ENCODE measurements around the gene ZFAND3. TPM values are rescaled to one million over a fixed set of nuclear protein-coding genes. Genes with fewer than 3 reads are reported as not detected.

The ZFAND3 gene
- 100 to 1,000 TPM; 127 to 176 (median 139) TPM for polyA plus RNA-seq (ENCODE audit: insufficient read length in 4 of 4)

- DNase-seq (ENCODE audit: low read depth in 4 of 4, low spot score in 3 of 4) = peak; percentile 93 to 95 (median 94)
Observed at GRCh38 chr6:37819177-37819801, at the start of gene ZFAND3. Gene ZFAND3 (plus strand): TSS chr6:37819727. CDS start chr6:37819946, 219 bp downstream.

DNA sequence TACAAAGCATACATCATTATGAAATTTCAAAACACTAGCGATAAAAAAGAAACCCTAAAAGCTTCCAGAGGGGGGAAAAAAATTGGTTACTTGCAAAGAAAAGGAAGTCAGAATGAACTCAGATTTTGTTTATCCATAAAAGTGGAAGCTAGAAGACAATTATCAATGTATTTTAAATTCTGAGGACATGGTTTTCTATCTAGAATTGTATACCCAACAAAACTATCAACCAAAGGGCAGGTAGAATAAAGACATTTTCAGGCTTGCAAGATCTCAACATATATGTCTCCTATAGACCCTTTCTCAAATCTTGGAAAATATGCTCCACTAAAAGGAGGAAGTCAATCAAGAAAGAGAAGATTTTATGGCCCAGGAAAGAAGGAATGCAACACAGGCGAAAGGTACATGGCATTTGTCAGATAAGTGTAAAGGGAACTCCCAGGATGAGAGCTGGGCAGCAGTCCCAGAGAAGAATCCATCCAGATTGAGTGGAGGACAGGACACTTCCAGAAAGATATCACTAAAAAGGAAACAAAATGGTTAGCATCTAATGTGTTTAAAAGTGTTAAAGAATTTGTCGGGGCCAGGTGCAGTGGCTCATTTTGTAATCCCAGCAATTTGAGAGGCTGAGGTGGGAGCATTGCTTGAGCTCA lies 45.4 kb upstream of the ZFAND3 start:
- no peak for DNase-seq (ENCODE audit: low read depth in 4 of 4, low spot score in 3 of 4)

DNA sequence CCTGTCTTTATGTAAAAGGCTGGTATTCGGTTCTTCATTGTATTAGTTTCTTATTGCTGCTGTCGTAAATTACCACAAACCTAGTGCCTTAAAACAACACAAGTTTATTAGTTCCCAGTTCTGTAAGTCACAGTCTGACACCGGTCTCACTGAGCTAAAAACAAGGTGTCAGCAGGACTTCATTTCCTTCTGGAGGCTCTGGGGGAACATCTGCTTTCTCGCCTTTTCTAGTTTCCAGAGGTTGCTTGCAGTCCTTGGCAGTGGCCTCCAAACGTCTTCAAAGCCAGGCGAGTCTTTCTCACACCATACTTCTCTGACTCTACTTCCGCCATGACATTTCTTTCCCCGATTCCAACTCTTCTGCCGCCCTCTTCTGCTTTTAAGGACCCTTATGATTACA lies 43.0 kb upstream of the ZFAND3 start:
- no peak for DNase-seq (ENCODE audit: low read depth in 4 of 4, low spot score in 3 of 4)

DNA sequence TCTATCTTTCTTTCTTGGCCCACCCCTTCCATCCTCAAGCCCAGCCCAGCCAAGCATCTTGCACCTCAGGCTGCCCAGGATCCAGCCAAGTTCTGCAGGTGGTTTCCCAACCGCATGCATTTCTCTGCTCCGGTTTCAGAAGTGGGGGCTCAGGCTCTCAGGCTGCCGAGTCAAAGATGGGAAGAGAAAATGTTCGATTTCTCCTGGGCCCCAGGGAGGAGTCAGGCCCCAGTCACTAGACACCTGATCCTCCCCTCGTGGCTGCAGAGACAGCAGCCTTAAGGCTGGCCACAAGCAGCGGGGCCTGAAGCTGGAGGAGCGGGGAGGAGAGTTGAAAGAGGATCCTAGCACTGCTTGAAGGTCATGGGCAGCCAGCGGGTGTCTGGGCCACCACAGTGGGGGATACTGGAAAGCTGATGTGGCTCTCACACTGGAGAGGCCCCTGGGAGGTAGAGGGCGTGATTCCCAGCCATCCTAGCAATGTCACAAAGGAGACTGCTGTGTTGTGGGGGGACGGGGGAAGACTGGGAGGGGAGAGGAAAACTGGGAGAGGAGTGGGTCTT lies 42.2 kb upstream of the ZFAND3 start:
- DNase-seq (ENCODE audit: low read depth in 4 of 4, low spot score in 3 of 4) = no peak

DNA sequence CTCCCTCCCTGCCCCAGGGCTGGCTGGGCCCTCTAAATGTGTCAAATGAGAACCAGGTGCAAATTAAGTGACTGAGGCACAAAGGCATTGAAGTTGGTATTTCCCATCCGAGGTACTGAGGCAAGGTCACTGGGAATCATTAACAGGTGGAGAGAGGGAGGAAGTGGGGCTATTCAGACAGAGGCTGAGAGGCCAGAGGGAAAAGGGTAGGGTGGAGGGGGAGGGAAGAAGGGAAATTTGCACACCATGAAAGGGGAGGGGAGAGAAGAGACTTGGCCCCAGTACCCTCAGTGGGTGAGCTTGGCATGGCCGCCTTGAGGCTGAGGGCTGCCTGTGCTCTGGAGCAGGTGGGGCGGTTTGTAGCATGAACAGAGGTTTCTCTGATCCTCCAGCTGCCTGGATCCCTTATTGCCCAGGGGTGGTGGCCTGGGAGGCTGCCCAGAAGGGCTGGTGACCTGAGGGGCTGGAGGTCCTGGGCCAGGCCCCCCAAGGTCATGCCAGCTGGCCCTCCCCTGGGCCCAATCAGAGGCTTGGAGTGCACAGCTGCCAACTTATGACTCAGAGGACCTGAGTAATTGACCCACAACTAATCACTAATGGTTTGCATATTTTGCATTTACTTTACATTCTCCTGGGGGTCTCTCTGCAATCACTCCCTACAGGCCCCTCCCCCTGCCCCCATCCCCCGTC lies 40.3 kb upstream of the ZFAND3 start:
- no peak for DNase-seq (ENCODE audit: low read depth in 4 of 4, low spot score in 3 of 4)

DNA sequence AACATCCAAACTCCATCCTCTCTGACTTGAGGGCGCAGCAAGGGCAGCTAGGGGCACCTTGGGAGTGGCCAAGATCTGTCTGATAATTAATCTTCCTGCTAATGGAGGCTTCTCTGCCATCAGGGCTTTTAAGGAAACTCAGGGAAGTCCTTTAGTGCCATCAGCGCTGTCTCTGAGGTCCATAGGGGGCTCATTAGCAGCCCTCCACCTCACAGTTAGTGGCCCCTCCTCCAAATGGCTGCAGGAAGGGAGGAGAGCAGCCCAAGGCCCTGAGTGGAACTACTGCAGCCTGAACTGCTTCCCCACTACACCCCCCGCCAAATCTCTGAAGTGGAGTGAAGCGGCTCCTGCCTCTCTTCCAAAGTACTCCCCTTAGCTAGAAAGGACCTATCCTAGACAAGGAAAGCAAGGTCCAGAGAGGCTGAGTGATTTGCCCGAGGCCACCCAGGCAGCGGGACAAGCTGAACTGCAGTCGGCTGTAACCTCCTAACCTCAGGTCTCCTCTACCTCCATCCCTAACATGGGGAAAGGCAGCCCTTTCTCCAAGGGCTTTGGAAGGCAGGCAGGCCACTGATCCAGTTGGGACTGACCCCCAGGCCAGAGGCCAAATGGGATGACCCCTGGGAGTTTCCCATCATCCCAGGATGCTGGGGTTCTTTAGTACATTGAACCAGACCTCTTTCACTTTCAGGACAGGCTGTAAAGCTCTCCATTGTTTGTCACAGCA lies 39.5 kb upstream of the ZFAND3 start:
- no peak for DNase-seq (ENCODE audit: low read depth in 4 of 4, low spot score in 3 of 4)

DNA sequence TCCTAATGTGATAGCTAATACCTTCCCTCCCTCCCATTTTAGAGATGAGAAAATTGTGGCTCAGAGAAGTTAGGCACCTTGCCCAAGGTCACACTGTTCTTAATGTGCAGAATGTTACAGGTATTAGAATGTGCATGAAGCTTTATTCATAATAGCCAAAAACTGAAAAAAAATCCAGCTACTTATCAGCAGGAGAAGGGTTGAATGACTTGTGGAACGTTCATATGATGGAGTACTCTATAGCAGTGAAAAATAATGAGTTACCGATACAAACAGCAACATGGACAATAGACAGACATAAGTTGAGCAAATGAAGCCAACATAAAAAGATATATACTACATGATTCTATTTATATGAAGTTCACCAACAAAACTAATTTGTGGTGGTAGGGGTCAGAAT lies 37.7 kb upstream of the ZFAND3 start:
- DNase-seq (ENCODE audit: low read depth in 4 of 4, low spot score in 3 of 4) = no peak

DNA sequence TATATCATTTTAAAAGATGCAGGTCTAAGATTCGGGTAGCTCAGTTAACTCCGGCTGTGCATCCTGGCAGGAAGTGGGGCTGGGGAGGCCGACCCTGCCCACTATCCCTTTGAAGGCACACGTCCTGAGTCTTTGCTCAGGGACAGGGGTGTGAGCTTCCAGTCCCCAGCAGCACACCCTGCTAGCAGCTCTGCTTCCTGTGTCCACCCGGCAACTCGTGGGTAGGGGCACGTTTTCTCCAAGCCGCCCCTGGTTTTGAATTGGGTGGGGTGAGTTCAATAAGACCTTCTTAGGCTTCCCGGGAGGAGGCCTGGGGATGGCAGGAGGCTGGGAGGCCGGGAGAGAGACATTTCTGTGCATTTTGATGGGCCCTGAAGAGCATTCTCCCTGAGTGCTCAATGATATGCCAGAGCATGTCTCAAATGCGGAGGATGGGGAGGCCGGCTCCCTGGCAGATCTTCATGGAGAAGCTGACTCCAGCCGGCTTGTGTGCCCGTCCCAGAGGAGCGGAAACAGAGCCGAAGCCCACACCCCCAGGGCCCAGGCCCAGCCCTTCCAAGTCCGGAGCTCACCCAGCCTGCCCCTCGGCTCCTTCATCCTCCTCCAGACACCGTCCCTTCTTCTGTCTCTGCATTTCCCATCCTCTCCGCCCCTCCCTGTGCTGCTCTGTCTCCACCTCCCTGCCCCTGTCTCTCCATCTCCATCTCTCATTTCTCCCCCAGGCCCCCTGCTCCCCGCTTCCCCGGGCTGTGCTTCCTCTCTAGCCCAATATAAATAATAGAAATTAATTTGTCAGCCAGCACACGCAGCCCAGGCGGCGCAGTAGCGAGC lies 36.3 kb upstream of the ZFAND3 start:
- no peak for DNase-seq (ENCODE audit: low read depth in 4 of 4, low spot score in 3 of 4)

DNA sequence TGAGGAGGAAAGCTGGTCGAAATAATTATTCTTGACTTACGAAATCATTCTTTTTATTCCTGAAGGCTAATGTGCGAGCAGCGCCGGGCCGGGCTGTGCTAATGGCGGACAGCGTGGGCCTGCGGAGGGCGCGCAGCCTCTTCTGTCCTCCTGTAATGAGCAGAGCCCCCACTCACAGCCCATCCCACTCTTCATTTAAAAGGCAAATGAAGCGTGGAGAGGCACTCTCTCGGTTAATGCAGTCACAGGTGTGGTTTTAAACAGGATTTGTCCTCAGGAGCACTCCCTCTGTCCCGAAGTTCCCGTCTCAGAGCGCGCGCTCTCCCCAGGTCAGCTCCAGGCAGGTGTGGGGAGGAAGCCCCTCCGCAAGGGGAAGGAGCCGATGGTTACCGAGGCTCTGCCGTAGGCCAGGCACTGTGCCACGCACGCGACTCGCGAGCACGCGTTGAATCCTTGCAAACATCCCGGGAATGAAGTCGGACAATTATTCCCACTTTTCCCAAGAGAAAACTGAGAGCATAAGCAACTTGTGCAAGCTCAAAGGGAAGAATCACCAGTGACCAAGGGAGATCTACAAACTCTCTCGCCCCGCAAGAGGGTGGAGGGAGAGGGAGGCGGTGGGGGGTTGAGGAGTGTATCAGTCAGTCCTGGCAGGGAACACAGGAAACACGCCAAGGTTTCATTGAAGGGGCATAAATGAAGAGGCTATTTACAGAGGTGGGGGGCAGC lies 35.5 kb upstream of the ZFAND3 start:
- DNase-seq (ENCODE audit: low read depth in 4 of 4, low spot score in 3 of 4) = no peak

GRCh38 chr6:37784585-37784967 lies 35.0 kb upstream of the ZFAND3 start:
- DNase-seq (ENCODE audit: low read depth in 4 of 4, low spot score in 3 of 4) = no peak

DNA sequence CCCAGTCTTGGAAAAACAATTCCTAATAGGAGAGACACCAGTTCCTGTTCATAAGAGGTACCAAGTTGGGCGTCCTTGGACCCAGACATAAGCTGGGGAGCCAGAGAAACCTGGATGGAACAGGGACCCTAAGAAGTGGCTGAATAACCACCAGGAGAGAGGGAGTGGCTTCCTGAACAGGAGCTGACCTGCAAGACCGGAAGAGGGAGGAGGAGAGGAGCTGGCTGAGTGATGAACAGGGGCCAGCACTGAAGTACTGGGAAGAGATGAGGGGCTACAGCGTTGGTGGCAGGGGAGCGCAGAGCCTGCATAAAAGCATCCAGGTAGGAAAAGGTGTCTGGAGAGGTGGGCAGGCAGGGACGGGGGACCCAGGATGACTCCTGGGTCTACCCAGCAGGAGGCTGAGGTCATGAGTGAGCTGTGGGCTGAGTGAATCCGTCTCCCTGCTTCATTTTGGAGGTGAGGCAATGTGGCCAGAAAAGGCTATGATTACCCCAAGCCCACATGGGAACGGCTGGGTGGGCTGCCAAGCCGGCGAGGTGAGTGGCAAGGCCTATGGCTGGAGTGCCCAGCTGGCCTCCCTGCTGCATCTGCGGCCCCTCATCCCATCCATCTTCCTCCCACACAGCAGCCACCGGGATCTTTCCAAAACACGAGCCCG lies 34.4 kb upstream of the ZFAND3 start:
- DNase-seq (ENCODE audit: low read depth in 4 of 4, low spot score in 3 of 4) = no peak

DNA sequence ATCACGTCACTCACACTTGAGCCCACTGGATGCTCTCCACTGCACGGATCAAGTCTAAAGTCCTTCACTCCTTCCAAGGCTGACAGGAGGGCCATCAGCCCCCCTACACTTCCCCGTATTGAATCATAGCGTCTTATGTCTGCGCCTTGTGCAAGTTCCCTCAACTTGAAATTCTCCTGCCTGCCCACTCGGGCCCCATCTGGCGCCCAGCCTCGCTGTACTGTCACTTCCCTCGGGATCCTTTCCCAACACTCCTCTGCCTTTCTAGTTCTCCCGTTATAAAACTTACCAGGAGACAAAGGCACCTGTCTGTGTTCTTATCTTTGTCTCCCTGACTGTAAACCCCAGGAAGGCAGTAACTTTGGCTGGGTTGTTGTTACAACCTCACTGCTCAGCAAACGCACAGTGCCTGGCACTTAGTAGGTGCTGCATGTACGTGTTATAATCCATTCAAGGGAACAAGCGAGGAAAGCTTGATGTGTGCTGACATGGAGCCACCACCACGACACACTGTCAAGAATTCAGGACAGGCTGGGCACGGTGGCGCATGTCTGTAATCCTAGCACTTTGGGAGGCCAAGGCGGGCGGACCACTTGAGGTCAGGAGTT lies 33.8 kb upstream of the ZFAND3 start:
- DNase-seq (ENCODE audit: low read depth in 4 of 4, low spot score in 3 of 4) = no peak

GRCh38 chr6:37787216-37787615 lies 32.3 kb upstream of the ZFAND3 start:
- no peak for DNase-seq (ENCODE audit: low read depth in 4 of 4, low spot score in 3 of 4)

DNA sequence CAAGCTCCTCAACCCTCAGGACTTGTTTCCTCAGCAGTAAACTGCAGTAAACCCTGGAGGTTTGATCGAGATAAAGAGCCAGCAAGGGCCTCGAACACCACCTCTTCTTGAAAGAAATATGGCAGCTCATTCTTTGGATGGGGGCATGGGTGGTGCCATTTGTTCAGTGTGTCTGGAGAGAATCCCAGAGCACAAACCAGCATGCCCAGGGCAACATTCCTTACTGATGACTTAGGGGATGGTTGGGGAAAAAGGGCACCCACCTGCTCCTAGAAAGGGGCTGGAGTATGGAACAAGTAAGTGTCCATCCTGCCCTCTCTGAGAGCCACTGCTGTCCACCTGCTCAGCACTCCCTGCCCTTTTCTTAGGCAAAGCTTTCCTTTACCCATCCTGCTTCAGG lies 31.3 kb upstream of the ZFAND3 start:
- DNase-seq (ENCODE audit: low read depth in 4 of 4, low spot score in 3 of 4) = no peak

DNA sequence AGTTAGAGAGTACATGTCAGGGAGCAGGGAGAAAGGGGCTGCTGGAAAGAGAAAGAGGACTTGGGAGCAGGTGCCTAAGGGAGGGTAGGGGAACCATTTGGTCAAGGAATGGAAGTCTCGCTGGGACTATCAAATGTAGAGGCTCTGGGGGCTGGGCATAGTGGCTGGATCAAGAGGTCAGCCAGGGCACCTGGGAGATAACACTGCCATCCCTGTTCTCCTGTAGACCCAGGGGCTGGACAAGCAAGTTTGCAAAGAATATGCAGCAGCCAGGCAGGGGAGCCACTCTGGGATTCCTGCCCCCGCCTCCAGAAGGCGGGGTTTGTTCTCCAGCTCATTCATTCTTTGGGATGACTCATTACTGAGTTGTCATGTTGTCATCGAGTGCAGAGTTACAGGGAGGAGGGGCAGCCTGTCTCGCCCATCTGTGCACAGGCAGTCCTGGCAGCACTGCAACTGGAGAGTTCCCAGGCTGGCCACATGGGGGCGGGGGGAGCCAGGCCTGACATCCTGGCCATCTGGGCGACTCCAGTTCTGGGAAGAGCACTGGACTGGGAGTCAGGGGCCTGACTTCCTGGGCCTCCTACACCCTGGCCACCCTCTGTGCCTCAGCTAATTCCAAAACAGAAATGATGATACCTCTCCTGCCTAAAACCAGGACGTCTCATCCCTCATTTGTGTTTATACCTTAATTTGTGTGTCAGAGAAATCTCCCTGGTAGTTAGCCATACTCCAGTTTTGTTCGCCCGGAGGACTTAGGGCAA lies 28.2 kb upstream of the ZFAND3 start:
- peak in 2 of 4 donors; percentile 67 to 69 for DNase-seq (ENCODE audit: low read depth in 4 of 4, low spot score in 3 of 4)

- no peak for DNase-seq (ENCODE audit: low read depth in 4 of 4, low spot score in 3 of 4)
Observed at GRCh38 chr6:37792457-37793033, 27.0 kb upstream of the ZFAND3 start.

DNA sequence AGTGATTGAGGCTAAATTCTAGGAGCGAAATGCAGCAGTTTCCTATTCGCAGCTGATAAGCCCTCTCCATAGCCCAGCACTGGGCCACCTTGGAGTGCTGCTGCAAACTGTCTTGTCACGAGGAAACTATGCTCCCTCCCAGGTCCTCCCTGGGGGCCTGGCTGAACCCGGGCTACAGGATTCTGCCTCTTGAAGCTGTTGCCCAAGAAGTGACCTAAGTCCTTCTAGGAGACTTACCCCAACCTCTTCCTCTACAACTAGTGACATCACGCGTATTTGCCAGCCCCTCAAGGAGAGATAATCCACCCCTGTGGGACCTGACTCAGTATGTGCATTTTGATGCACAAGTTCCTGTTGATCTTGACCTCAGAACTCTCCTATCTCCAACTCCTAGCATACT lies 26.5 kb upstream of the ZFAND3 start:
- DNase-seq (ENCODE audit: low read depth in 4 of 4, low spot score in 3 of 4) = no peak
